ENCODE measurements around the gene CALML5.

- TF ChIP-seq, protein P1, sequence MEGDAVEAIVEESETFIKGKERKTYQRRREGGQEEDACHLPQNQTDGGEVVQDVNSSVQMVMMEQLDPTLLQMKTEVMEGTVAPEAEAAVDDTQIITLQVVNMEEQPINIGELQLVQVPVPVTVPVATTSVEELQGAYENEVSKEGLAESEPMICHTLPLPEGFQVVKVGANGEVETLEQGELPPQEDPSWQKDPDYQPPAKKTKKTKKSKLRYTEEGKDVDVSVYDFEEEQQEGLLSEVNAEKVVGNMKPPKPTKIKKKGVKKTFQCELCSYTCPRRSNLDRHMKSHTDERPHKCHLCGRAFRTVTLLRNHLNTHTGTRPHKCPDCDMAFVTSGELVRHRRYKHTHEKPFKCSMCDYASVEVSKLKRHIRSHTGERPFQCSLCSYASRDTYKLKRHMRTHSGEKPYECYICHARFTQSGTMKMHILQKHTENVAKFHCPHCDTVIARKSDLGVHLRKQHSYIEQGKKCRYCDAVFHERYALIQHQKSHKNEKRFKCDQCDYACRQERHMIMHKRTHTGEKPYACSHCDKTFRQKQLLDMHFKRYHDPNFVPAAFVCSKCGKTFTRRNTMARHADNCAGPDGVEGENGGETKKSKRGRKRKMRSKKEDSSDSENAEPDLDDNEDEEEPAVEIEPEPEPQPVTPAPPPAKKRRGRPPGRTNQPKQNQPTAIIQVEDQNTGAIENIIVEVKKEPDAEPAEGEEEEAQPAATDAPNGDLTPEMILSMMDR (IDR thresholded peaks at IDR 0.05; ENCODE audit: insufficient read depth, low read length): no peak
- TF ChIP-seq REST (IDR thresholded peaks at IDR 0.05; ENCODE audit: insufficient replicate concordance, low read depth): no peak
- TF ChIP-seq GABPA (IDR thresholded peaks at IDR 0.05; ENCODE audit: low read depth): no peak
- TF ChIP-seq SPI1 (IDR thresholded peaks at IDR 0.05; ENCODE audit: borderline replicate concordance, low read depth): no peak
- TF ChIP-seq POLR2AphosphoS5 (IDR thresholded peaks at IDR 0.05; ENCODE audit: low read depth): no peak
These were observed 41.5 kb upstream of the CALML5 start for GRCh38 chr10:5540891-5541290.
